H1 (cell line): ENCODE results near the gene RINT1. TPM values are rescaled to one million over a fixed set of nuclear protein-coding genes. Genes with fewer than 3 reads are reported as not detected.

ENCODE experiments used
- CTCF ChIA-PET: fragments of 300-600 bp; sonication (Branson Sonifier 250); formaldehyde crosslinking; loops from one replicate; lab custom pipeline; 2021; ENCODE audit not compliant: partially characterized antibody; lab: Charles Lee
- POLR2A ChIA-PET: fragments of 300-600 bp; sonication (Branson Sonifier 250); formaldehyde crosslinking; loops from one replicate; lab custom pipeline; 2021; ENCODE audit warnings: inconsistent platforms; ENCODE audit not compliant: partially characterized antibody; lab: Charles Lee
- DNase-seq, 2 experiments: peaks; one replicate each; pipeline versions ENCODE4 v3.0.0 to v3.0.0-alpha.2; 2010 to 2022; ENCODE audit warnings: low spot score in 2 of 2, low read depth in 1 of 2, mixed read lengths in 1 of 2
- FAIRE-seq: peaks from 2 replicates; lab custom pipeline; 2011; peaks lifted over from hg19 to GRCh38; lab: Jason Lieb, UNC
- H2AFZ ChIP-seq: 2 replicates; pipeline ENCODE4 v1.8.1; 2012; ENCODE audit warnings: low read length, inconsistent platforms
- H2AK5ac ChIP-seq: 2 replicates; pipeline ENCODE4 v1.6.1; 2013; ENCODE audit warnings: low read depth, low read length
- H2BK120ac ChIP-seq: replicated peaks from 2 replicates; pipeline ENCODE3; 2013; ENCODE audit warnings: low read depth, low read length, inconsistent platforms
- H2BK12ac ChIP-seq: 2 replicates; pipeline ENCODE4 v1.6.1; 2013; ENCODE audit warnings: low read depth, low read length
- H2BK15ac ChIP-seq: 2 replicates; pipeline ENCODE4 v1.6.1; 2013; ENCODE audit warnings: low read length
- H2BK20ac ChIP-seq: 2 replicates; pipeline ENCODE4 v1.6.1; 2013; ENCODE audit warnings: low read length
- H2BK5ac ChIP-seq: 2 replicates; pipeline ENCODE4 v1.6.1; 2013; ENCODE audit warnings: low read depth, low read length
- H3K14ac ChIP-seq: 2 replicates; pipeline ENCODE4 v1.6.1; 2013; ENCODE audit warnings: inconsistent platforms; ENCODE audit not compliant: insufficient read length
- H3K18ac ChIP-seq: 2 replicates; pipeline ENCODE4 v1.6.1; 2013; ENCODE audit warnings: low read length; ENCODE audit errors: extremely low read depth
- H3K23ac ChIP-seq: 2 replicates; pipeline ENCODE4 v1.6.1; 2013; ENCODE audit warnings: inconsistent platforms; ENCODE audit not compliant: insufficient read length
- H3K23me2 ChIP-seq: 2 replicates; pipeline ENCODE4 v1.6.1; 2013; ENCODE audit warnings: low read depth, low read length
- H3K27ac ChIP-seq: 2 replicates; pipeline ENCODE4 v1.6.1; 2011; ENCODE audit warnings: low read depth, low read length, inconsistent platforms
- H3K27me3 ChIP-seq, 4 experiments: replicated peaks in 1 of 4; 1 replicate in 1 of 4; 2 replicates in 3 of 4; pipeline versions ENCODE4 v1.6.1 to v1.8.1; 2011 to 2013; ENCODE audit warnings: low read length in 3 of 4, mild to moderate bottlenecking in 3 of 4, inconsistent platforms in 2 of 4, mixed read lengths in 2 of 4, moderate library complexity in 1 of 4; ENCODE audit not compliant: control insufficient read depth in 3 of 4, insufficient read depth in 3 of 4; ENCODE audit errors: extremely low read depth in 1 of 4
- H3K36me3 ChIP-seq, 4 experiments: 2 replicates each; pipeline versions ENCODE4 v1.6.1 to v1.8.1; 2011 to 2013; ENCODE audit warnings: mild to moderate bottlenecking in 4 of 4, low read length in 3 of 4, moderate library complexity in 2 of 4, control low read depth in 1 of 4, inconsistent platforms in 1 of 4; ENCODE audit not compliant: insufficient read depth in 4 of 4, control insufficient read depth in 2 of 4
- H3K4ac ChIP-seq: replicated peaks from 2 replicates; pipeline ENCODE3; 2013; ENCODE audit warnings: low read length, low read depth, mixed read lengths, inconsistent platforms; ENCODE audit not compliant: insufficient read length
- H3K4me1 ChIP-seq, 4 experiments: replicated peaks in 1 of 4; 1 replicate in 1 of 4; 2 replicates in 3 of 4; pipeline versions ENCODE4 v1.6.1 to v1.8.1; 2011 to 2013; ENCODE audit warnings: low read length in 3 of 4, inconsistent platforms in 2 of 4, mixed read lengths in 1 of 4; ENCODE audit not compliant: insufficient read depth in 4 of 4, control insufficient read depth in 3 of 4
- H3K4me2 ChIP-seq, 2 experiments: 2 replicates each; pipeline versions ENCODE4 v1.6.1 to v1.8.1; 2011 to 2013; ENCODE audit warnings: low read depth in 2 of 2, low read length in 2 of 2, control low read depth in 1 of 2, inconsistent platforms in 1 of 2, mild to moderate bottlenecking in 1 of 2; ENCODE audit not compliant: insufficient read depth in 1 of 2
- H3K4me3 ChIP-seq, 4 experiments: fragments of 200-600, 300-600 bp in 1 of 4; sonication (generic), shearing (Covaris generic), sonication (Bioruptor Twin) in 1 of 4; 2 replicates each; pipeline versions ENCODE4 v1.5.1 to v1.8.1; 2011 to 2016; ENCODE audit warnings: low read length in 4 of 4, low read depth in 3 of 4, control low read depth in 2 of 4, inconsistent platforms in 2 of 4, mild to moderate bottlenecking in 2 of 4, mixed read lengths in 1 of 4, moderate library complexity in 1 of 4; ENCODE audit not compliant: insufficient read depth in 2 of 4; ENCODE audit errors: extremely low read depth in 1 of 4
- H3K56ac ChIP-seq: replicated peaks from 2 replicates; pipeline ENCODE3; 2013; ENCODE audit warnings: low read depth, mild to moderate bottlenecking, mixed read lengths, low read length, inconsistent platforms; ENCODE audit not compliant: insufficient read length
- H3K79me1 ChIP-seq: 2 replicates; pipeline ENCODE4 v1.6.1; 2013; ENCODE audit warnings: low read depth, low read length, control low read depth
- H3K79me2 ChIP-seq, 2 experiments: 2 replicates each; pipeline versions ENCODE4 v1.6.1 to v1.8.1; 2012 to 2013; ENCODE audit warnings: low read length in 2 of 2, mild to moderate bottlenecking in 2 of 2, inconsistent platforms in 1 of 2; ENCODE audit not compliant: insufficient read depth in 2 of 2, control insufficient read depth in 1 of 2
- H3K9ac ChIP-seq, 4 experiments: replicated peaks in 1 of 4; 1 replicate in 1 of 4; 2 replicates in 3 of 4; pipeline versions ENCODE4 v1.6.1 to v1.8.1; 2011 to 2013; ENCODE audit warnings: low read depth in 3 of 4, low read length in 3 of 4, control low read depth in 2 of 4, mild to moderate bottlenecking in 2 of 4, moderate library complexity in 2 of 4, inconsistent platforms in 1 of 4; ENCODE audit errors: extremely low read depth in 1 of 4
- H3K9me3 ChIP-seq, 2 experiments: 2 replicates each; pipeline versions ENCODE4 v1.6.1 to v1.8.1; 2012 to 2013; ENCODE audit warnings: mild to moderate bottlenecking in 2 of 2, moderate library complexity in 2 of 2, control low read depth in 1 of 2, inconsistent platforms in 1 of 2, low read depth in 1 of 2, low read length in 1 of 2, mixed read lengths in 1 of 2; ENCODE audit not compliant: insufficient read depth in 2 of 2
- H4K20me1 ChIP-seq, 2 experiments: replicated peaks in 1 of 2; 2 replicates each; pipeline versions ENCODE3 to v1.8.1; 2011 to 2013; ENCODE audit warnings: inconsistent platforms in 2 of 2, low read length in 2 of 2, mild to moderate bottlenecking in 1 of 2; ENCODE audit not compliant: insufficient read depth in 2 of 2, control insufficient read depth in 1 of 2
- H4K5ac ChIP-seq: 2 replicates; pipeline ENCODE4 v1.6.1; 2013; ENCODE audit warnings: low read length, low read depth, mixed read lengths, inconsistent platforms; ENCODE audit not compliant: insufficient read length
- H4K8ac ChIP-seq: 2 replicates; pipeline ENCODE4 v1.8.0; 2013; ENCODE audit warnings: mild to moderate bottlenecking, moderate library complexity, low read length, inconsistent platforms; ENCODE audit not compliant: insufficient read depth; ENCODE audit errors: extremely low read depth
- H4K91ac ChIP-seq: replicated peaks from 2 replicates; pipeline ENCODE3; 2013; ENCODE audit warnings: low read length, mixed read lengths, inconsistent platforms; ENCODE audit not compliant: insufficient read length
- CTBP2 ChIP-seq: IDR thresholded peaks from 2 replicates; pipeline ENCODE4 v1.7.0; 2011; ENCODE audit warnings: borderline replicate concordance, mild to moderate bottlenecking, moderate library complexity, mixed read lengths, low read length; ENCODE audit not compliant: insufficient read depth, insufficient read length
- EZH2 ChIP-seq: fragments of 200-600 bp; sonication (generic); IDR thresholded peaks from 2 replicates; pipeline ENCODE4 v1.7.1; 2012; ENCODE audit warnings: low read depth, mild to moderate bottlenecking, moderate library complexity, low read length, inconsistent platforms; ENCODE audit not compliant: severe bottlenecking
- KDM4A ChIP-seq: IDR thresholded peaks from one replicate; pipeline ENCODE4 v1.7.1; 2012; ENCODE audit warnings: low read depth, mild to moderate bottlenecking, moderate library complexity, low read length, inconsistent platforms; ENCODE audit not compliant: severe bottlenecking
- MAX ChIP-seq: IDR thresholded peaks from 2 replicates; pipeline ENCODE4 v1.6.1; 2012; ENCODE audit warnings: inconsistent platforms
- RAD21 ChIP-seq, 2 experiments: IDR thresholded peaks in 1 of 2; conservative IDR thresholded peaks in 1 of 2; 2 replicates each; pipeline ENCODE4 v1.6.1; 2011; ENCODE audit warnings: low read depth in 2 of 2, low read length in 2 of 2, improper control_type of control experiment in 1 of 2, inconsistent platforms in 1 of 2, mild to moderate bottlenecking in 1 of 2, moderate library complexity in 1 of 2
- SP2 ChIP-seq: IDR thresholded peaks from 2 replicates; pipeline ENCODE4 v1.6.1; 2012; ENCODE audit warnings: mild to moderate bottlenecking, low read length, inconsistent platforms
- SRF ChIP-seq: IDR thresholded peaks from 2 replicates; pipeline ENCODE4 v1.6.1; 2011; ENCODE audit warnings: mild to moderate bottlenecking, low read depth, low read length, moderate library complexity
- TAF1 ChIP-seq: IDR thresholded peaks from 2 replicates; pipeline ENCODE4 v1.6.1; 2011; ENCODE audit warnings: mild to moderate bottlenecking, low read depth, low read length
- TEAD4 ChIP-seq: IDR thresholded peaks from 2 replicates; pipeline ENCODE4 v1.6.1; 2012; ENCODE audit warnings: low read depth, low read length, inconsistent platforms, mixed read lengths
- USF2 ChIP-seq: IDR thresholded peaks from 2 replicates; pipeline ENCODE4 v1.6.1; 2011; ENCODE audit warnings: low read length, improper control_type of control experiment
- WGBS, 2 experiments: shearing (Covaris generic) in 1 of 2; methylation state at CpG; one replicate each; pipeline versions ENCODE4 v1.1.6 to v1.1.7; 2013 to 2015; ENCODE audit warnings: low lambda C conversion rate in 2 of 2, mixed read lengths in 2 of 2, inconsistent platforms in 1 of 2, low coverage in 1 of 2, missing lambda C conversion rate in 1 of 2; ENCODE audit not compliant: insufficient replicate concordance in 2 of 2, insufficient coverage in 1 of 2, insufficient read length in 1 of 2; ENCODE audit errors: extremely low coverage in 1 of 2, missing lambda C conversion rate in 1 of 2; 5-methylcytosine and 5-hydroxymethylcytosine counted together
- polyA plus RNA-seq, 7 experiments: library from polyadenylated mRNA; depleted of rRNA in 3 of 7; stranded (reverse) in 5 of 7; unstranded in 2 of 7; fragments of >200 nt in 5 of 7; fragments of 200-250 nt in 2 of 7; gene quantifications; 1 replicate in 5 of 7; 2 replicates in 1 of 7; 4 replicates in 1 of 7; pipeline versions ENCODE4 v1.2.1 to v1.2.3, GENCODE V29; 2011 to 2013; ENCODE audit warnings: missing spikeins in 2 of 7, mixed read lengths in 2 of 7
- total RNA-seq: library from RNA; stranded (reverse); fragmentation: NEBNext Ultra II Directional; extraction: Animal tissue kit (Norgen Biotek cat#: 25700); gene quantifications from 2 replicates; pipeline ENCODE4 v1.2.1, GENCODE V29; 2021

RINT1 gene
- total and polyA plus RNA-seq, 2 of the 8 experiments (the other 6 are each of a cell fraction or from before 2014, with no cell fraction given): 7.8 to 21.8 TPM

GRCh38 chr7:105594034-105594433, 62.0 kb downstream of the RINT1 start:
- Histone ChIP-seq H2BK5ac (no peak overlapping the region), H3K23me2 (no peaks in the 10 kb centered on the region), H2AFZ (no peak overlapping the region), H3K27me3 (no peaks in the 10 kb centered on the region), H3K9me3 (no peaks in the 10 kb centered on the region), H2BK120ac (no peak overlapping the region), H3K4me1 (peaks cover 0 to 9% (median 5%) of the 10 kb centered on the region in 4 experiments; a peak in 4 of 7 replicates), H2AK5ac (no peak overlapping the region), H3K23ac (no peak overlapping the region), H4K8ac (no peak overlapping the region; the same call in 1 of the 2 replicates), H3K4ac (no peak overlapping the region), H3K36me3 (no peaks in the 10 kb centered on the region), H3K9ac (no peak overlapping the region), H3K27ac (no peak overlapping the region), H3K4me2 (no peak overlapping the region), H2BK12ac (no peak overlapping the region), H3K4me3 (no peak overlapping the region), H3K56ac (no peak overlapping the region), H2BK15ac (no peak overlapping the region), H3K79me1 (no peaks in the 10 kb centered on the region), H3K18ac (no peak overlapping the region), H4K20me1 (no peaks in the 10 kb centered on the region), H4K91ac (no peak overlapping the region), H3K79me2 (no peaks in the 10 kb centered on the region), H3K14ac (no peak overlapping the region), H4K5ac (no peak overlapping the region), H2BK20ac (0 out of 2 replicates have a peak overlapping the region, but pooled peaks have one; percentile 32)
- peak in 1 of 2 experiments; percentile 42 for DNase-seq
- ChIA-PET CTCF (interaction anchor here (0.7 to 2.5 kb wide), 12 partner anchors 9 to 559 kb away, joined by 3 to 9 read pairs (median 4); no protein-coding TSS in a partner anchor), POLR2A (interaction anchor here (0.6 to 1.5 kb wide), 5 partner anchors 8 to 24 kb away, joined by 3 to 6 read pairs (median 3); no protein-coding TSS in a partner anchor)
- WGBS, 2 experiments: 95% methylated on average over 3 of the region's 3 CpGs; no CpG with 5 or more reads in 1 of the 2 experiments
- no peak for FAIRE-seq
- TF ChIP-seq KDM4A (no peak), RAD21 (IDR thresholded peaks at IDR 0.05 in 1 of 2, conservative IDR thresholded peaks at IDR 0.05 in 1 of 2; ENCODE audit: low read depth in 2 of 2, low read length in 2 of 2) (peak; percentile 40 to 44), TEAD4 (no peak), EZH2 (no peak), SP2 (no peak), USF2 (no peak), MAX (no peak), CTBP2 (no peak), TAF1 (no peak), SRF (no peak)
